Right lung (tissue), 5 donors: ENCODE results near the gene MUC5AC. TPM values are rescaled to one million over a fixed set of nuclear protein-coding genes. Genes with fewer than 3 reads are reported as not detected.
"Not testable (repeated sequence)": the region's sequence is repeated elsewhere in the genome, so short reads cannot be mapped to it uniquely, and the experiment has no call there.

Experiments
- DNase-seq, 2 donors: peaks; one replicate each; pipeline ENCODE4 v3.0.0-alpha.2; 2013
- polyA plus RNA-seq, 5 donors: library from polyadenylated mRNA; unstranded; fragments of 120-200 nt; gene quantifications; one replicate each; pipeline versions ENCODE4 v1.2.1 to v1.2.3, GENCODE V29; 2013; ENCODE audit warnings: inconsistent platforms in 1 of 5, low replicate concordance in 1 of 5; ENCODE audit not compliant: insufficient read length in 5 of 5, insufficient read depth in 1 of 5

The MUC5AC gene
- polyA plus RNA-seq, 5 donors: 0.06 to 0.35 (median 0.08) TPM

- no peak for DNase-seq
These were observed 2.7 kb downstream of the MUC5AC start for GRCh38 chr11:1160231-1161101.

DNA sequence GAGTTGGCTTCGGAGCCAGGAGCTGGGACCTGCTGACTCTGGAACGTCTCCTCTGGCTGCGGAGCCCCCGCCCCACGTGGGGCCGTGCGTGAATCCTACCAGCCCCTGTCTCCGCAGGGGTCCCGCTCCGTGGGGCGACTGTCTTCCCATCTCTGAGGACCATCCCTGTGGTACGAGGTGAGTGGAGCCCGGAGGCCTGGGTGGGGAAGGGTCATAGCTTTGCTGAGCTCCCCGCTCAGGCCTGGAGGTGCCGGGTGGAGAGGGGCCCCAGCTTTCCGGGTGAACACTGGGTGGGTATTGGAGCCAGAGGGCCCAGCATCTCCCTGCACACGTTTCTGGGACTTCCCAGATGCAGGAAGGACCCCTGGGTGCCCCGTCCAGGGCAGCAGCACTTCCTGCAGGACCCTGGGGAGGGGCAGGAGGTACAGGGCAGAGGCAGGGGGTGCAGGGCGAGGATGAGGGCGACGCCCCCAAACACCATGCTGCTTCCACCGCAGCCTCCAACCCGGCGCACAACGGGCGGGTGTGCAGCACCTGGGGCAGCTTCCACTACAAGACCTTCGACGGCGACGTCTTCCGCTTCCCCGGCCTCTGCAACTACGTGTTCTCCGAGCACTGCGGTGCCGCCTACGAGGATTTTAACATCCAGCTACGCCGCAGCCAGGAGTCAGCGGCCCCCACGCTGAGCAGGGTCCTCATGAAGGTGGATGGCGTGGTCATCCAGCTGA lies 3.8 kb downstream of the MUC5AC start:
- DNase-seq: no peak

GRCh38 chr11:1162138-1162475 lies 4.4 kb downstream of the MUC5AC start:
- DNase-seq: no peak

- no peak for DNase-seq
These were observed 4.9 kb downstream of the MUC5AC start for GRCh38 chr11:1162491-1163311.

- DNase-seq: no peak
These were observed 5.7 kb downstream of the MUC5AC start for GRCh38 chr11:1163321-1163910.

DNA sequence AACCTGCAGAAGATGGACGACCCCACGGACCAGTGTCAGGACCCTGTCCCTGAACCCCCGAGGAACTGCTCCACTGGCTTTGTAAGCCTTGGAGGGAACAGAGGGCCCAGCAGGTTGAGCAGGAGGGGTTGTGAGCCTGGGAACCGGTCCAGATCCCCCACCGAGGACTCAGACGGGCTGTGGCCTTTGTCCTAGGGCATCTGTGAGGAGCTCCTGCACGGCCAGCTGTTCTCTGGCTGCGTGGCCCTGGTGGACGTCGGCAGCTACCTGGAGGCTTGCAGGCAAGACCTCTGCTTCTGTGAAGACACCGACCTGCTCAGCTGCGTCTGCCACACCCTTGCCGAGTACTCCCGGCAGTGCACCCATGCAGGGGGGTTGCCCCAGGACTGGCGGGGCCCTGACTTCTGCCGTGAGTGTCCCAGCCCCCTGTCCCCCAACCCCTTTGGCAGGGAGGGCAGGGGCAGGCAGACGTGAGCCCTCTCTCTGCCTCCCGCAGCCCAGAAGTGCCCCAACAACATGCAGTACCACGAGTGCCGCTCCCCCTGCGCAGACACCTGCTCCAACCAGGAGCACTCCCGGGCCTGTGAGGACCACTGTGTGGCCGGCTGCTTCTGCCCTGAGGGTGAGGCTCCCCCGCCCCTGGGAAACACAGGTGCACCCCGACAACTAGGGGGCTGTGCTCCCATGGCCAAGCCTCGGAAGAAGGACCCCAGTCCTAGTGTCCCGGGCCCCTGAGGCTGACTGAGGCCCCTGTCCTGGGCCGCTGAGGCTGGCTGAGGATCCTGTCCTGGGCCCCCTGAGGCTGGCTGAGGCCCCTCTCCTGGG lies 6.4 kb downstream of the MUC5AC start:
- no peak for DNase-seq

DNA sequence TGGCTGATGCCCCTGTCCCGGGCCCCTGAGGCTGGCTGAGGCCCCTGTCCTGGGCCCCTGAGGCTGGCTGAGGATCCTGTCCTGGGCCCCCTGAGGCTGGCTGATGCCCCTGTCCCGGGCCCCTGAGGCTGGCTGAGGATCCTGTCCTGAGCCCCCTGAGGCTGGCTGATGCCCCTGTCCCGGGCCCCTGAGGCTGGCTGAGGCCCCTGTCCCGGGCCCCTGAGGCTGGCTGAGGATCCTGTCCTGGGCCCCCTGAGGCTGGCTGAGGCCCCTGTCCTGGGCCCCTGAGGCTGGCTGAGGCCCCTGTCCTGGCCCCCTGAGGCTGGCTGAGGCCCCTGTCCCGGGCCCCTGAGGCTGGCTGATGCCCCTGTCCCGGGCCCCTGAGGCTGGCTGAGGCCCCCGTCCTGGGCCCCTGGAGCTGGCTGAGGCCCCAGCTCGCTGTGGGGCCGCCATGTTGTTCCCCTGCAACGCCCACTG lies 7.1 kb downstream of the MUC5AC start:
- not testable (repeated sequence) for DNase-seq

GRCh38 chr11:1165256-1166041 lies 7.7 kb downstream of the MUC5AC start:
- DNase-seq: no peak

- no peak for DNase-seq
These were observed 9.5 kb downstream of the MUC5AC start for GRCh38 chr11:1167256-1167655.

DNA sequence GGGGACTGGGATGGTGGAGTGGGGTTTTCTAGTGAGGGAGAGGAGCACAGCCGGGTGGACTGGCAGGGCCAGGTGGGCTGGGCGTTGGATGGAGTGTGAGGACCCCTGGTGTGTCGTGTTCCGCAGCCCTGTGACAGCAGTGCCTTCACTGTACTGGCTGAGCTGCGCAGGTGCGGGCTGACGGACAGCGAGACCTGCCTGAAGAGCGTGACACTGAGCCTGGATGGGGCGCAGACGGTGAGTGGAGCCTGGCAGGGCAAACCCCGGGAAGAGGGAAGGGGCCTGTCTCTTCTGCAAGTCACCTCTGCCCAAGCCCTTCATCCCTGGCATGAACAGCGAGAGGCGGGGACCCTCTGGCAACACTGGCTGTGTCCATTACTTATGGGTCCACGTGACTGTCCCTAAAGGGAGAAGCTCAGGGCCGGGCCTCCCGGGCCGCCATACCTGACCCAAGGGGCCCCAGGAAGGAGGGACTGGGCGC lies 10.0 kb downstream of the MUC5AC start:
- no peak for DNase-seq

DNA sequence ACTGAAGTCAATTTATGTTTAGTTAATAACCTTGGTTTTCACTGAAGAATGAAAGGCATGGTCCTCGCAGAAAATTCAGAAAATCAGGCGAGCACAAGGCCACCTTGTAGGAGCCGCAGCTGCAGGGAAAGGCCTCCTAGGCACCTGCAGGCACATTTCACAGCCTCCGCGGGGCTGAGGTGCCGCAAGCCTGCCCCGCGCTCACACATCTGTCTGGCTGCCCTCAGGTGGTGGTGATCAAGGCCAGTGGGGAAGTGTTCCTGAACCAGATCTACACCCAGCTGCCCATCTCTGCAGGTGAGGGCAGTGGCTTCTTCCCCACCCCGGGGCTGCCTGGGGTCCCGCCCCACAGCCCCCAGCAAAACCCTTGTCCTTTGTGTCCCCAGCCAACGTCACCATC lies 10.5 kb downstream of the MUC5AC start:
- no peak for DNase-seq

DNA sequence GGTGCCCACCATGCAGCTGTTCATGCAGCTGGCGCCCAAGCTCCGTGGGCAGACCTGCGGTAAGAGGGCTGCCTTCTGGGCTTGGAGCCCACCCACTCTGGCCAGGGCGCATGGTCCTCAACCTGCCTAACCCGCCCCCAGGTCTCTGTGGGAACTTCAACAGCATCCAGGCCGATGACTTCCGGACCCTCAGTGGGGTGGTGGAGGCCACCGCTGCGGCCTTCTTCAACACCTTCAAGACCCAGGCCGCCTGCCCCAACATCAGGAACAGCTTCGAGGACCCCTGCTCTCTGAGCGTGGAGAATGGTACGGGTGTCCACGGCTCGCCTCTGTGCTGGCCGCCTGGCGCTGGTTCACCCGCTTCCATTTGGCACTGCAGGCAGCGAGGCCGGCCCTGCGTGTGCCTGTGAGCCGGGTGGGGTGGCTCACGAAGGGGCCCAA lies 11.0 kb downstream of the MUC5AC start:
- DNase-seq: no peak

DNA sequence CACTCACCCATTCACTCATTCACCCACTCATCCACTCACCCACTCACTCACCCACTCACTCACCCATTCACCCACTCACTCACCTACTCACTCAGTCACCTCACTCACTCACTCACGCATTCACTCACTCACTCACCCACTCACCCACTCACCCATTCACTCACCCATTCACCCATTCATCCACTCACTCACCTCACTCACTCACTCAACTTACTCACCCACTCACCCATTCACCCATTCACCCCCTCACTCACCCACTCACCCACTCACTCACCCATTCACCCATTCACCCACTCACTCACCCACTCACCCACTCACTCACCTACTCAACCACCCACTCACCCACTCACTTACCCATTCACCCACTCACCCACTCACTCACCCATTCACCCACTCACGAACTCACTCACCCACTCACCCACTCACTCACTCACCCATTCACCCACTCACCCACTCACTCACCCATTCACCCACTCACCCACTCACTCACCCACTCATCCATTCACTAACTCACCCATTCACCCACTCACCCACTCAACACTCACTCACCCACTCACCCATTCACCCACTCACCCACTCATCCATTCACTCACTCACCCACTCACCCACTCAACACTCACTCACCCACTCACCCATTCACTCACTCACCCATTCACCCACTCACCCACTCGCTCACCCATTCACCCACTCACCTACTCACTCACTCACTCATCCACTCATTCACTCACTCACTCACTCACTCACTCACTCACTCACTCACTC lies 13.7 kb downstream of the MUC5AC start:
- no peak for DNase-seq

- no peak for DNase-seq
These were observed 14.4 kb downstream of the MUC5AC start for GRCh38 chr11:1171985-1172728.

GRCh38 chr11:1172729-1173117 lies 15.0 kb downstream of the MUC5AC start:
- DNase-seq: no peak

DNA sequence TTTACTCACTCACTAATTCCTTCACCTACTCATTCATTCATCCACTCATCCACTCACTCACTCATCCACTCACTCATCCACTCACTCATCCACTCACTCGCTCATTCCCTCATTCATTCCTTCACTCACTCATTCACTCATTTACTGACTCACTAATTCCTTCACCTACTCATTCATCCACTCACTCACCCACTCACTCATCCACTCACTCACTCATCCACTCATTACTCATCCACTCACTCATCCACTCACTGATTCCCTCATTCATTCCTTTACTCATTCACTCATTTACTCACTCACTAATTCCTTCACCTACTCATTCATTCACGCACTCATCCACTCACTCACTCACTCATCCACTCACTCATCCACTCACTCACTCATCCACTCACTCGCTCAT lies 15.6 kb downstream of the MUC5AC start:
- DNase-seq: not testable (repeated sequence)

DNA sequence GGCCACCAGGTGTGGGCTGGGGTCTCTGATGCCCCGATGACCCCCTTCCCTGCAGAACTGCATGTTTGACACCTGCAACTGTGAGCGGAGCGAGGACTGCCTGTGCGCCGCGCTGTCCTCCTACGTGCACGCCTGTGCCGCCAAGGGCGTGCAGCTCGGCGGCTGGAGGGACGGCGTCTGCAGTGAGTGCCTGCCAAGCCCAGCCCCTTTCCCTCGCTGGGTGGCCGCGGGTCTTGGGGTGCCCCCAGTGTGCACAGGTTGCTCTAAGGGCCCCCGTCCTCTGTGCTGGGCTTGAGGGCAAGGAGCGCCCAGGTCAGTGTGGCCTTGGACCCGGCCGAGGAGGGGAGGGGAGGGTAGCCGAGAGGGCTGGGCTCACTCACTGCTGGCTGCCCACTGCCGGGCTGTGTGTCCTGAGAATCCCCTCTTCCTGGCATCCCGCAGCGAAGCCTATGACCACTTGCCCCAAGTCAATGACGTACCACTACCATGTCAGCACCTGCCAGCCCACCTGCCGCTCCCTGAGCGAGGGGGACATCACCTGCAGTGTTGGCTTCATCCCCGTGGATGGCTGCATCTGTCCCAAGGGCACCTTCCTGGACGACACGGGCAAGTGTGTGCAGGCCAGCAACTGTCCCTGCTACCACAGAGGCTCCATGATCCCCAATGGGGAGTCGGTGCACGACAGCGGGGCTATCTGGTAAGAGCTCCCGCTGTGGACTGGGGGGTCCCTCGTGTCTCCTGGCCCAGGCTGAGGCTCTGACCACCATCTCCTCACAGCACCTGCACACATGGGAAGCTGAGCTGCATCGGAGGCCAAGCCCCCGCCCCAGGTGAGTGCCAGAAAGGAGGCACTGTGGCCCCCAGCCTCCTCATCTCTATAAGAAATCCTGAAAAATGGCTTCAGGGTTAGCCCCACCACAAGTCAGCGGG lies 17.0 kb downstream of the MUC5AC start:
- DNase-seq: no peak
